ENCODE results near the gene CPA4. TPM values are rescaled to one million over a fixed set of nuclear protein-coding genes. Genes with fewer than 3 reads are reported as not detected.
A peak's percentile ranks its signal among the peaks of the same experiment; 100 is the strongest.

The CPA4 gene
- total and polyA plus RNA-seq, 2 of the 13 experiments (the other 11 are each of a cell fraction or from before 2014, with no cell fraction given), result 0.20 to 0.22 TPM

- peak overlapping the region; percentile 76 for H3K4me2 ChIP-seq (ENCODE audit: low read depth, low read length)
- no peak for FAIRE-seq
- peak; percentile 77 for ATAC-seq
These were observed 63.3 kb downstream of the CPA4 start for GRCh38 chr7:130356121-130356875.

More at GRCh38 chr7:130356121-130356875, 63.3 kb downstream of the CPA4 start:
- H3K36me3 ChIP-seq (replicated peaks in 1 of 2; ENCODE audit: control insufficient read depth in 1 of 2, insufficient read depth in 2 of 2, low read length in 2 of 2), result no peaks in the 10 kb centered on the region
- peak; percentile 57 for DNase-seq (ENCODE audit: low spot score)
- no peaks in the 10 kb centered on the region for H3K79me2 ChIP-seq (ENCODE audit: insufficient read depth, low read length)
- no peak for TF ChIP-seq ATAD3A (CRISPR knock-in tag; IDR thresholded peaks at IDR 0.05)
- peak; percentile 6; the same call in 1 of the 2 replicates for TF ChIP-seq FOSL2 (CRISPR knock-in tag; IDR thresholded peaks at IDR 0.05)
- no peak for TF ChIP-seq HNF4A (CRISPR knock-in tag; IDR thresholded peaks at IDR 0.05)
- 0 out of 2 replicates have a peak, but pooled peaks have one; percentile 5 for TF ChIP-seq PATZ1 (CRISPR knock-in tag; IDR thresholded peaks at IDR 0.05)
- TF ChIP-seq PAWR (CRISPR knock-in tag; IDR thresholded peaks at IDR 0.05; ENCODE audit: borderline replicate concordance), result no peak
- no peak for TF ChIP-seq MAFG (CRISPR knock-in tag; IDR thresholded peaks at IDR 0.05)
- TF ChIP-seq SNAPC2 (CRISPR knock-in tag; IDR thresholded peaks at IDR 0.05), result no peak
- no peak for TF ChIP-seq SAFB2 (CRISPR knock-in tag; IDR thresholded peaks at IDR 0.05; ENCODE audit: borderline replicate concordance, low read depth)
- TF ChIP-seq REL (CRISPR knock-in tag; conservative IDR thresholded peaks at IDR 0.05), result no peak
- TF ChIP-seq ZBTB46 (CRISPR knock-in tag; IDR thresholded peaks at IDR 0.05; ENCODE audit: borderline replicate concordance), result no peak
- no peak for TF ChIP-seq ZNF354B (CRISPR knock-in tag; IDR thresholded peaks at IDR 0.05)
- TF ChIP-seq GZF1 (CRISPR knock-in tag; IDR thresholded peaks at IDR 0.05), result no peak
- TF ChIP-seq ETV5 (CRISPR knock-in tag; IDR thresholded peaks at IDR 0.05; ENCODE audit: borderline replicate concordance), result no peak
- no peak for TF ChIP-seq TBX2 (CRISPR knock-in tag; IDR thresholded peaks at IDR 0.05; ENCODE audit: borderline replicate concordance)
- no peak for TF ChIP-seq ZNF780A (CRISPR knock-in tag; IDR thresholded peaks at IDR 0.05)
- TF ChIP-seq GTF3A (CRISPR knock-in tag; conservative IDR thresholded peaks at IDR 0.05), result no peak
- TF ChIP-seq TEAD3 (CRISPR knock-in tag; optimal IDR thresholded peaks at IDR 0.05; ENCODE audit: borderline replicate concordance), result peak; percentile 61
- TF ChIP-seq PBX2 (CRISPR knock-in tag; IDR thresholded peaks at IDR 0.05), result no peak
- no peak for TF ChIP-seq CENPT (CRISPR knock-in tag; IDR thresholded peaks at IDR 0.05; ENCODE audit: low read depth)
- intact Hi-C loops (cut with micrococcal nuclease; ENCODE audit: unreplicated experiment) (no loop called here), in situ Hi-C loops (cut with HindIII; ENCODE audit: extremely low pct_ligation_motif_present, low pct_unique_long_range_greater_than_20kb) (no loop called here)
- ChIA-PET POLR2A (interaction anchor here (1.7 kb wide), 1 partner anchor 13 kb away, joined by 4 read pairs; no protein-coding TSS in a partner anchor), CTCF (ENCODE audit: low intra/inter-chr PET ratio, low total read pairs) (no interaction called here)
- no TSS peak for BruUV-seq (replicated peaks)
- no peak overlapping the region for H3K27ac ChIP-seq (ENCODE audit: extremely low read length, insufficient read depth, low read length)
- peak overlapping the region; percentile 30; the same call in 1 of the 2 replicates for H3K9ac ChIP-seq (ENCODE audit: insufficient read depth, low read depth, low read length)
- H3K9me3 ChIP-seq (ENCODE audit: low read length), result no peaks in the 10 kb centered on the region; the same call in 1 of the 2 replicates
- WGBS (ENCODE audit: low lambda C conversion rate), result 16% methylated on average over 9 of the region's 9 CpGs
- peaks cover 25% of the 10 kb centered on the region for H3K4me1 ChIP-seq (ENCODE audit: insufficient read depth, low read length)
- peaks cover 0 to 5% of the 10 kb centered on the region in 2 experiments; a peak in 2 of 5 replicates for H3K27me3 ChIP-seq (ENCODE audit: control insufficient read depth in 1 of 2, insufficient read depth in 2 of 2, low read length in 2 of 2)
- no peaks in the 10 kb centered on the region for H4K20me1 ChIP-seq (ENCODE audit: insufficient read depth, low read length)
- peak overlapping the region; percentile 1 to 39 (median 9); a peak in 2 of 6 replicates for H3K4me3 ChIP-seq (replicated peaks in 1 of 3; ENCODE audit: insufficient read depth in 1 of 3, low read depth in 2 of 3, low read length in 3 of 3)
- peak overlapping the region; percentile 77 for H2AFZ ChIP-seq (ENCODE audit: low read length)
